GM21717 (cell line): Measurements from ENCODE around the gene NR1D2.
A peak's percentile ranks its signal among the peaks of the same experiment; 100 is the strongest.
"Not testable (repeated sequence)": the region's sequence is repeated elsewhere in the genome, so short reads cannot be mapped to it uniquely, and the experiment has no call there.

Experiments used
- ATAC-seq: cut with Tn5 transposase; IDR thresholded peaks from one replicate; pipeline ENCODE4 v1.9.1; 2021; ENCODE audit warnings: mild to moderate bottlenecking, moderate library complexity; ENCODE audit not compliant: unreplicated experiment

The NR1D2 gene

GRCh38 chr3:23944861-23945662 lies at the start of gene NR1D2:
NR1D2 (plus strand) TSS chr3:23945286; CDS start chr3:23945579, 293 bp downstream.
- ATAC-seq: peak; percentile 58

- ATAC-seq: no peak
Measured at GRCh38 chr3:23900744-23901143, 44.3 kb upstream of the NR1D2 start.

DNA sequence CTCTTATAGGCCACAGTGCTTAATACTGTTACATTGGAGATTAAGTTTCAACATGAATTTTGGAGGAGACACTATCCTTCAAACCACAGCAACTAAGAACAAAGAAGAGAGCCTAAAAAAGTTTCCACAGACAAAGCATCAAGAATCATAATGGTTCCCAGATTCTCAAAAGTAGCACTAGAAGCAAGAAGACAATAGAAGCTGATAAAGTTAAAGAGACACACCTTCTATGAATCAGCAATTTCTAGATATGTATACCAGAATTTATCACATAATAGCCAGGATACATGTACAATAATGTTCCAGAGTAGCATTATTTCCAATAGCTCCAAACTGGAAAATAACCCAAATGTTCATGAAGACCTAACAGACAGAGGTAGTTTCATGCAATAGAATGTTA lies 40.5 kb upstream of the NR1D2 start:
- ATAC-seq: no peak

- ATAC-seq: no peak
Measured at GRCh38 chr3:23909341-23909740, 35.7 kb upstream of the NR1D2 start.

DNA sequence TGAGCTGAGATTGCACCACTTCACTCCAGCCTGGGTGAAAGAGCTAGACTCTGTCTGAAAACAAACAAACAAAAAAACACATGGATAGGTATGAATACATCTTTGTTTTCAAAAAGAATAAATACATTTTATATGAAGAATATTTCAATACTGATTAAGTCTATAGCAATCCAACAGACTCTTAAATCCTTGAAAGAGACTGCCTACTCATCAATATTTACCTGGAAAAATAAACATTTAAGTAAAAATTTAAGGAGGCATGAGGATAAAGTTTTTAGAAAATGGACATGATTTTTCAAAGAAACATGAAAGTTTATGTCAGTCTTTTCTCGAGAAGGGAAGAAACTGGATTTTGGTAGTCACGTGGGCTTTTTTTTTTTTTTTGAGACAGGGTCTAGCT lies 33.7 kb upstream of the NR1D2 start:
- no peak for ATAC-seq

- not testable (repeated sequence) for ATAC-seq
Measured at GRCh38 chr3:23912335-23912734, 32.8 kb upstream of the NR1D2 start.

GRCh38 chr3:23913182-23913581 lies 31.9 kb upstream of the NR1D2 start:
- no peak for ATAC-seq

DNA sequence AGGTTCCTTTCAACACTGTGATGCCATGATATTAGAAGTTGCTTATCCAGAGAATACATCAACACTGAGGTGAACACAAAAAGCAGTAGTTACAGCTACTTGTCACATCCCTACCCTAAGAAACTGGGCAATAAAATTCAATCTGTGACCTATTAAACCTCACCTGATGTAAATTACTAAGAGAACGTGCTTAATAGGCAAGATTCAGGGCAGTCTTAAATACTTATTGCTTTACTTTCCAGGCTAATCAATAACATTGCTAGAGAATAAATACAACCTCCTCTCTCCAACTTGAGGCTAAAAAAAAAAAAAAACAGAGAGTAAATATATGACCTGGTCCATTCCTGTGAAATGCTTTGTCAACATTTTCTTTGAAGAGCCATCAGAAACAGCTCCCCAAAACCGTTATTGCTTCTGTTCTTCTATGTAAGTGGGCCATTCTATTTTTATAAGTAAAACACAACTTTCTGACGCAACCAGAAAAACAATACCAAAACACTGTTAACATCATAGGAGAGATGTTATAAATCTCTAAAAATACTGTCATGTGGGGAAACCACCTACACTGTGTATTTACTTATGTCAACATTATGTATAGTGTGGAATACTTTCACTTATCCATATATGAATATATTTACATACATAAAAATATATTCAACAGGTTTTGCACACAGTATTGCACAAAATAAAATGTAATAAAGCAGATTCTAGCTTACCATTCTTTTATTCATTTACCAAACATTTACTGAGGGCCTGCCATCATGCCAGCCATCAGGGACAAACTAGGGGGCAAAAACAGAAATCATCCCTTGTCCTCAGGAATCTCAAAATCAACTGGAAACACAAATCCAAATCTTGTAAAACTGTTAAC lies 31.0 kb upstream of the NR1D2 start:
- no peak for ATAC-seq

- no peak for ATAC-seq
Measured at GRCh38 chr3:23915537-23916108, 29.5 kb upstream of the NR1D2 start.

- ATAC-seq: peak; percentile 41
Measured at GRCh38 chr3:23916152-23916885, 28.8 kb upstream of the NR1D2 start.

- peak; percentile 96 for ATAC-seq
Measured at GRCh38 chr3:23916886-23917678, 28.0 kb upstream of the NR1D2 start, which contains the start of the genes NKIRAS1 and RPL15. NKIRAS1 (minus strand) TSS chr3:23916990; CDS start chr3:23910904, 6,086 bp downstream. RPL15 (plus strand) TSS chr3:23917132; CDS start chr3:23917860, 728 bp downstream.

DNA sequence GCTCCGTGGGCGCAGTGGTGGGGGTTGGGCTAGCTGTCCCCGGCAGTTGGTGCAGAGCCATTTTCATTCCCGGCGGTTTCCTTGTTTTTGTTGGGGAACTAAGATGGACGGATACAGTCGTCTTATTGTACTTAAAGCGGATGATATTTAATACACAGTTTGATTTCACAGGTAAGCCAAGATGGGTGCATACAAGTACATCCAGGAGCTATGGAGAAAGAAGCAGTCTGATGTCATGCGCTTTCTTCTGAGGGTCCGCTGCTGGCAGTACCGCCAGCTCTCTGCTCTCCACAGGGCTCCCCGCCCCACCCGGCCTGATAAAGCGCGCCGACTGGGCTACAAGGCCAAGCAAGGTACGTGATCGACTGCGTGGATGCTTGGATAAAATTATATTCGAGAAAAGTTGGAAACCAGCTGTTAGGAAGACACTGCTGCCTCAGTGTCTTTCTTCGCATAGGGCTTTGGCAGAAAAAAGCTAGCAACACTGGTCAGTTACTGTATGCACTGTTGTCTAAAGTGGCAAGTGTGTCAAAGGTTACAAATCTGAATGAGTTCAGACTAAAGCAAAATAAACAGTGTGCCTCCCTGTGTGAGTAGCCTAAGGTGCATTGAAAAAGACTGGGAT lies 27.3 kb upstream of the NR1D2 start:
- ATAC-seq: not testable (repeated sequence)

GRCh38 chr3:23918331-23918730 lies 26.8 kb upstream of the NR1D2 start:
- ATAC-seq: not testable (repeated sequence)

DNA sequence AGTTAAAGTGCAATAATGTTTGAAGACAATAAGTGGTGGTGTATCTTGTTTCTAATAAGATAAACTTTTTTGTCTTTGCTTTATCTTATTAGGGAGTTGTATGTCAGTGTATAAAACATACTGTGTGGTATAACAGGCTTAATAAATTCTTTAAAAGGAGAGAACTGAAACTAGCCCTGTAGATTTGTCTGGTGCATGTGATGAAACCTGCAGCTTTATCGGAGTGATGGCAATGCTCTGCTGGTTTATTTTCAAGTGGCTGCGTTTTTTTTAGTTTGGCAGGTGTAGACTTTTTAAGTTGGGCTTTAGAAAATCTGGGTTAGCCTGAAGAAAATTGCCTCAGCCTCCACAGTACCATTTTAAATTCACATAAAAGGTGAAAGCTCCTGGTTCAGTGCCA lies 25.5 kb upstream of the NR1D2 start:
- ATAC-seq: no peak

GRCh38 chr3:23920151-23920655 lies 24.9 kb upstream of the NR1D2 start:
- ATAC-seq: no peak

DNA sequence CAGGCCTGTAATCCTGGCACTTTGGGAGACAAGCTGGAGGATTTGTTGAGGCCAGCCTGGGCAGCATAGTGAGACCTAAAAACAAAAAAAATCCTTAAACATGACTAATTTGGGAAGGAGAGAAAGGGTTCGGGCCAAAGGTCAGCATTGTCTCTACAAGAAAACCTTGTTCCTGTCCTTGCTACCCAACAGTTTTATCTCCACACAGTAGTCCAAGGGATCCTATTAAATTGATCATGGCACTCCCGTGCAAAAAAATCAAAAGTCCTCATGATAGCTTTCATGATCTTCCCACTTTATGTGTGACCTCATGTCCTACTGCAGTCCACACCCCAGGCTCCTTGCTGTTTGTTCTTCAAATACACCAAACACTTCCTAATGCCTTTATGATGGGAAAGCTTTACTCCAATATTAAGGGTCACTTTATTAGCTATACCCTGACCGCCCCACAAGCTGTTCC lies 24.0 kb upstream of the NR1D2 start:
- no peak for ATAC-seq

DNA sequence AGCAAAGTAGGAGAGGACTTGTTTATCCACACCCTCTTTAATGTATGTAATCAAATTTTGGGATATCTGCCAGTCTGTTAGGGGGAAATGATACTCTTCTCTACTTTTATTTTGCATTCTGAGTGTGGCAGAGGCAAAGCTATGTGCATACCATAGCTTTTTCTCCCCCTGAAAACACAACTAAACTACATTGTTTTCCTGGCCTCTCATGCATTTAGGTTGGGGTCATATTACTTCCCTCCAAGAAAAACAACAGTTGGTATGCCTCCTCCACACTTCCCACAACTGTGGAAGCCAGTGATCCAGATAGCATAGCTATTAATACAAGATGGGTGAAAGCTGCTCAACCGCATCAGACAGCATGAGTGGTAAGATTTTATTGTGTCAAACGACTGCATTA lies 21.3 kb upstream of the NR1D2 start:
- ATAC-seq: no peak

DNA sequence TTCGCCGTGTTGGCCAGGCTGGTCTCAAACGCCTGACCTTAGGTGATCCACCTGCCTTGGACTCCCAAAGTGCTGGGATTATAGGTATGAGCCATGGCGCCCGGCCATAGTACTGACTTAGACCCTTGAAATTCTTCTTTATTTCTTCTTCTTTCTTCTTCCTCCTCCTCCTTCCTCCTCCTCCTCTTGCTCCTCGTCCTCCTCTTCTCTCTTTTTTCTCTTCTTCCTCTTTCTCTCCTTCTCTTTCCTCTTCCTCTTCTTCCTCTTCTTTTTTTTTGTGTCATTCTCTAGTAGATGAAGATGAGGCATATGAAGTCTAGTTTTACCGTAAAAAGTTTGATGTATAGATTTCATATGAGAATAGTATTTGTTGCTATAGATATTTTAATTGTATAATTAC lies 18.8 kb upstream of the NR1D2 start:
- no peak for ATAC-seq

DNA sequence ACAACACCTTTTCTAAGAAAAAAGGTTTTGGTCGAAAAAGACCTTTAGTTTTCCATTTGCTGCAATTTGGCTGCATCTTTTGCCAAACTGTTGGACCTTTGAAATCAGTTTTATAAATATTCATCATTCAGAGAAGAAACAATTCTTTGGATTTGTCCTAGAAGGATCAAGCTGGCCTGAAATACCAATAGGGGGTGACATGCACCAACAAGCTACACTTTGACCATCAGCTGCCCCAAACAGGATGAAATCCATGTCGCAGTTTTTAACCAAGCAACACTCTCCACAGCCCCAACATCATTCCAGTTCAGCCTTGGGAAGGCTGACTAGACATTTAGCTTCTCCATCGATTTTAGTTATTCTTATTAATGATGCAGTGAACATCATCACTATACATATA lies 18.4 kb upstream of the NR1D2 start:
- no peak for ATAC-seq
